HepG2 (cell line): ENCODE measurements around the gene TARP.

Source experiments
- GPN1 ChIP-seq: sonication (generic); formaldehyde crosslinking; IDR thresholded peaks from 2 replicates; pipeline ENCODE4 v1.5.1; 2020; ENCODE audit warnings: missing genetic modification reagents, borderline replicate concordance
- HNF4G ChIP-seq, 2 experiments: sonication (generic) in 1 of 2; formaldehyde crosslinking in 1 of 2; IDR thresholded peaks; 2 replicates each; pipeline versions ENCODE4 v1.4.0 to v1.6.1; 2011 to 2020; ENCODE audit warnings: borderline replicate concordance in 2 of 2, low read depth in 2 of 2, mild to moderate bottlenecking in 2 of 2, low read length in 1 of 2, missing genetic modification reagents in 1 of 2, moderate library complexity in 1 of 2
- KDM4B ChIP-seq: sonication (generic); formaldehyde crosslinking; IDR thresholded peaks from 2 replicates; pipeline ENCODE4 v1.4.0; 2020; ENCODE audit warnings: missing genetic modification reagents
- PRDM10 ChIP-seq: sonication (generic); formaldehyde crosslinking; IDR thresholded peaks from 2 replicates; pipeline ENCODE4 v1.4.0; 2020; ENCODE audit warnings: low read depth, missing genetic modification reagents
- SYNCRIP ChIP-seq: fragments of 200-400 bp; formaldehyde crosslinking; IDR thresholded peaks from 2 replicates; pipeline ENCODE4 v1.6.1; 2018; ENCODE audit warnings: mild to moderate bottlenecking, low read depth, low read length; ENCODE audit not compliant: insufficient read depth
- ZBTB40 ChIP-seq, 2 experiments: fragments of 450-650 bp in 1 of 2; sonication (generic) in 1 of 2; formaldehyde crosslinking in 1 of 2; IDR thresholded peaks; 2 replicates each; pipeline versions ENCODE4 v1.6.1 to v1.8.0; 2016 to 2022; ENCODE audit warnings: antibody characterized with exemption in 1 of 2, mild to moderate bottlenecking in 1 of 2, missing genetic modification reagents in 1 of 2
- TF ChIP-seq, protein P1 (sequence below): sonication (generic); formaldehyde crosslinking; IDR thresholded peaks from one replicate; pipeline ENCODE4 v1.5.1; 2020; ENCODE audit warnings: mild to moderate bottlenecking, missing genetic modification reagents; ENCODE audit errors: not compliant biosample characterization

Gene TARP

DNA sequence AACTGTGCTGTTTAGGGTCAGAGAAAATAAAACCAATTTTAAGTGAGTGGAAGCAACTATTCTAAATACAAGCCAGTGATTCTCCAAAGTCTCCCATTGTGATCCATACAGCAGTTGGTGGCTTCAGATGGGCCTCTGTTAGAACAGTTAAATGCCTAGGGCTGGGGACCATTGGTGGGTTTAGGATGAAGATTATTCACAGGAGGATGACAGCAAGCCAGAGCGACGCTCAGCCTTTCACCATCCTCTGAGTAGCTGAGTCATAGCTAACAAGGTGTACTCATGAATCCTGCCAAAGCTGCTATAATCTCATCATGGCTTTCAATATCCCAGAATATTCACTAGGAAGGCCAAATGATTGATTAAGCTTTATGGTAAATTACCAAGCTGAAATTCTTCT, 55.8 kb downstream of the TARP start (continued):
- no peak for TF ChIP-seq PRDM10 (CRISPR knock-in tag)
- TF ChIP-seq GPN1, result no peak
- TF ChIP-seq, protein P1, sequence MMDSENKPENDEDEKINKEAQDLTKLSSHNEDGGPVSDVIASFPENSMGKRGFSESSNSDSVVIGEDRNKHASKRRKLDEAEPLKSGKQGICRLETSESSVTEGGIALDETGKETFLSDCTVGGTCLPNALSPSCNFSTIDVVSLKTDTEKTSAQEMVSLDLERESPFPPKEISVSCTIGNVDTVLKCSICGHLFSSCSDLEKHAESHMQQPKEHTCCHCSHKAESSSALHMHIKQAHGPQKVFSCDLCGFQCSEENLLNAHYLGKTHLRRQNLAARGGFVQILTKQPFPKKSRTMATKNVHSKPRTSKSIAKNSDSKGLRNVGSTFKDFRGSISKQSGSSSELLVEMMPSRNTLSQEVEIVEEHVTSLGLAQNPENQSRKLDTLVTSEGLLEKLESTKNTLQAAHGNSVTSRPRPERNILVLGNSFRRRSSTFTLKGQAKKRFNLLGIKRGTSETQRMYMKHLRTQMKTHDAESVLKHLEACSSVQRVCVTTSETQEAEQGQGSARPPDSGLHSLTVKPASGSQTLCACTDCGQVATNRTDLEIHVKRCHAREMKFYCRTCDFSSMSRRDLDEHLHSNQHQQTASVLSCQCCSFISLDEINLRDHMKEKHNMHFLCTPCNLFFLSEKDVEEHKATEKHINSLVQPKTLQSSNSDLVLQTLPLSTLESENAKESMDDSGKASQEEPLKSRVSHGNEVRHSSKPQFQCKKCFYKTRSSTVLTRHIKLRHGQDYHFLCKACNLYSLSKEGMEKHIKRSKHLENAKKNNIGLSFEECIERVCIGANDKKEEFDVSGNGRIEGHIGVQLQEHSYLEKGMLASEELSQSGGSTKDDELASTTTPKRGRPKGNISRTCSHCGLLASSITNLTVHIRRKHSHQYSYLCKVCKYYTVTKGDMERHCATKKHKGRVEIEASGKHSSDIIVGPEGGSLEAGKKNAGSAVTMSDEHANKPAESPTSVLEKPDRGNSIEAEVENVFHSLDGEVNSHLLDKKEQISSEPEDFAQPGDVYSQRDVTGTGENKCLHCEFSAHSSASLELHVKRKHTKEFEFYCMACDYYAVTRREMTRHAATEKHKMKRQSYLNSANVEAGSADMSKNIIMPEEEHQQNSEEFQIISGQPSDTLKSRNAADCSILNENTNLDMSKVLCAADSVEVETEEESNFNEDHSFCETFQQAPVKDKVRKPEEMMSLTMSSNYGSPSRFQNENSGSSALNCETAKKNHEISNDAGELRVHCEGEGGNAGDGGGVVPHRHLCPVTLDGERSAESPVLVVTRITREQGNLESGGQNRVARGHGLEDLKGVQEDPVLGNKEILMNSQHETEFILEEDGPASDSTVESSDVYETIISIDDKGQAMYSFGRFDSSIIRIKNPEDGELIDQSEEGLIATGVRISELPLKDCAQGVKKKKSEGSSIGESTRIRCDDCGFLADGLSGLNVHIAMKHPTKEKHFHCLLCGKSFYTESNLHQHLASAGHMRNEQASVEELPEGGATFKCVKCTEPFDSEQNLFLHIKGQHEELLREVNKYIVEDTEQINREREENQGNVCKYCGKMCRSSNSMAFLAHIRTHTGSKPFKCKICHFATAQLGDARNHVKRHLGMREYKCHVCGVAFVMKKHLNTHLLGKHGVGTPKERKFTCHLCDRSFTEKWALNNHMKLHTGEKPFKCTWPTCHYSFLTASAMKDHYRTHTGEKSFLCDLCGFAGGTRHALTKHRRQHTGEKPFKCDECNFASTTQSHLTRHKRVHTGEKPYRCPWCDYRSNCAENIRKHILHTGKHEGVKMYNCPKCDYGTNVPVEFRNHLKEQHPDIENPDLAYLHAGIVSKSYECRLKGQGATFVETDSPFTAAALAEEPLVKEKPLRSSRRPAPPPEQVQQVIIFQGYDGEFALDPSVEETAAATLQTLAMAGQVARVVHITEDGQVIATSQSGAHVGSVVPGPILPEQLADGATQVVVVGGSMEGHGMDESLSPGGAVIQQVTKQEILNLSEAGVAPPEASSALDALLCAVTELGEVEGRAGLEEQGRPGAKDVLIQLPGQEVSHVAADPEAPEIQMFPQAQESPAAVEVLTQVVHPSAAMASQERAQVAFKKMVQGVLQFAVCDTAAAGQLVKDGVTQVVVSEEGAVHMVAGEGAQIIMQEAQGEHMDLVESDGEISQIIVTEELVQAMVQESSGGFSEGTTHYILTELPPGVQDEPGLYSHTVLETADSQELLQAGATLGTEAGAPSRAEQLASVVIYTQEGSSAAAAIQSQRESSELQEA (CRISPR knock-in tag), result no peak
- TF ChIP-seq SYNCRIP, result no peak
- TF ChIP-seq HNF4G (IDR thresholded peaks at IDR 0.05; ENCODE audit: borderline replicate concordance, low read depth, low read length), result no peak
- no peak for TF ChIP-seq HNF4G (CRISPR knock-in tag; IDR thresholded peaks at IDR 0.05; ENCODE audit: borderline replicate concordance, low read depth)
- TF ChIP-seq ZBTB40 (IDR thresholded peaks at IDR 0.05), result no peak
- no peak for TF ChIP-seq ZBTB40 (CRISPR knock-in tag; IDR thresholded peaks at IDR 0.05)
- no peak for TF ChIP-seq KDM4B
